NCI-H2029 treated with DMSO at 0.1 percent for 48 hours (cell line): ENCODE data around the gene ATF3.

Experiments
- DNase-seq: peaks from one replicate; lab custom pipeline; 2025; lab: John Stamatoyannopoulos, UW

The ATF3 gene, protein sequence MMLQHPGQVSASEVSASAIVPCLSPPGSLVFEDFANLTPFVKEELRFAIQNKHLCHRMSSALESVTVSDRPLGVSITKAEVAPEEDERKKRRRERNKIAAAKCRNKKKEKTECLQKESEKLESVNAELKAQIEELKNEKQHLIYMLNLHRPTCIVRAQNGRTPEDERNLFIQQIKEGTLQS

DNA sequence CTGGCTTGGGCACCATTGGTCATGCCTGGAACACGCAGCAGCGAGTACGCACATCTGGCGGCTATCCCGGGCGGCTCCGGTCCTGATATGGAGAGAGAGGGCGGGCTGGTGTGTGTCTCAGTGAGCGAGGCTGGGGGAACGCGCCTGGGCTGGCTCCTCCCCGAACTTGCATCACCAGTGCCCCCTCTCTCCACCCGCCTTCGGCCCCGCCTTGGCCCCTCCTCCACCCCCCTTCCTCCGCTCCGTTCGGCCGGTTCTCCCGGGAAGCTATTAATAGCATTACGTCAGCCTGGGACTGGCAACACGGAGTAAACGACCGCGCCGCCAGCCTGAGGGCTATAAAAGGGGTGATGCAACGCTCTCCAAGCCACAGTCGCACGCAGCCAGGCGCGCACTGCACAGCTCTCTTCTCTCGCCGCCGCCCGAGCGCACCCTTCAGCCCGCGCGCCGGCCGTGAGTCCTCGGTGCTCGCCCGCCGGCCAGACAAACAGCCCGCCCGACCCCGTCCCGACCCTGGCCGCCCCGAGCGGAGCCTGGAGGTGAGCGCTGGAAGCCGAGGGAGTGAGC, at the start of gene ATF3:
ATF3 (plus strand) TSS at position 370 of the 567 bp plus-strand sequence. CDS start 6,261 bp downstream, outside the sequence.
- peak; percentile 92 for DNase-seq

DNA sequence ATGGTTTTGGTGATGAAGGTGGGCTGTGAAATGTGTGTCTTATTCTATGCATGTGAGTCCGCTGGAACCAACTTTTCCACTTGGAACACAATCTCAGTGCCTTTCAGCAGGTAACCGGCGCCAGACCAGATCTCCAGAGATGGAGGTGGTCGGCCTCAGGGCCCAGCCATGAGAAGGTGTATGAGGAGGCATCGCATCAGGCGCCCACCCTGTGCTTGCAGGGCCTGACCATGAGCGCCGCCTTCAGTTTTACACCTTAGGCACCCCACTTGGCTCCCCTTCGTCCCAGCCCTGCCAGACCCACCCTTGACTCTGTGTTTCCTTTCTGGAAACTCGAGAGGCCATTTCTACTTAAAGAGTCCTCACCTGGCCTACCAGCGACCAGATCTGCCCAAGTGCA, 48.6 kb upstream of the ATF3 start:
- no peak for DNase-seq

DNA sequence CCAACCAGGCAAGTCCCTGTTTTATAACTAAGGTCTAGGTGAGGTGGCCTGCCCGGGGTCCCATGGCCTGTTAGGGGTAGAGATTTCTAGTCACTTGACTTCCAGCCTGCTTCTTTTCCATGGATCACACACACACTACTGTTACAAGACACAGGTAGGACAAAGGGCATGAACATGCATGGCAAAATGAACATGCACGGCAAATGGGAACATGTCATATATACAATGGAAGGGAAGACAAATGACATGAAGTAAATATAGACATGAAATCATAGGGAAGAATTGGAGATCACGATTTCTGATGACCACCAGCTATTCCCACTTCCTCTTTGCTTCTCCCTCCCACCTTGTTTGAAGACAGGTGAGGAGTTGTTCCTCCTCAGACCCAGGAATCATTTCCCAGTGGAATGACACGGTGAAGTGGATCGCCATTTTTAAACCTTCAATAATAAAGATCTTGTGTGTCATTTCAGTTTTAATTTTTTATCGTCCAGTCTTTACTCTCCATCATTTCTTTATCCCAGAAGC, 47.6 kb upstream of the ATF3 start:
- no peak for DNase-seq

DNA sequence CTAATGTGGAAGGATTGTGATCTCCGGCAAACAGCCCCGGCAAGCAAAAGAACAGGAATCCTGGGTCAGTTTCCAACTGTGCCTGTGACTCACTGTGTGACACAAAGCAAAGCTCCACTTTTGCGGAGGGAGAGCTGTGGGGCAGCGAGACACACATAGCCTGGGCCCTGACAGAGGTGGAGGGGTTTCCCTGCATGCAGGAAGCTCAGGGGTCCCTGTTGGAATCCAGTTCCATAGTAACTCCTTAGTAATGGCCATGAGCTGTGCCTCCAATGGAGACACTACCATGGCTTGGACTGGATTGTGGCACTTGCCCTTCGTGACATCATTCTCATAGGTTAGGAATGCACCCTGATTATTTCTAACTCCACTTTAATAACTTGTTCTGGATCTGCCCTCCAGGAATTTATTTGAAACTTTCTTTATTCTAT, 47.0 kb upstream of the ATF3 start:
- DNase-seq, result no peak

DNA sequence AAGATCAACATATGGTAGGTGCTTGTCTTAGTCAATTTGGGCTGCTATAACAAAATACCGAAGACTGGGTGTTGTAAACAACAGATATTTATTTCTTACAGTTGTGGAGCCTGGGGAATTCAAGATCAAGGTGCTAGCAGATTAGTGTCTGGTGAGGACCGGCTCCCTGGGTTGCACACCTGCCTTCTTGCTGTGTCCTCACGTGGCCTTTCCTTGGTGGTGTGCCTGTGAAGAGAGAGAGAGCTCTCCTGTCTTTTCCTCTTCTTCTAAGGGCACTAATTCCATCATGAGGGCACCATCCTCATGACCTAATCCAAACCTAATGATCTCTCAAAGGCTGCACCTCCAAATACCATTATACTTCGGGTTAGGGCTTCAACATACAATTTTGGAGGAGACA, 45.8 kb upstream of the ATF3 start:
- DNase-seq, result no peak

DNA sequence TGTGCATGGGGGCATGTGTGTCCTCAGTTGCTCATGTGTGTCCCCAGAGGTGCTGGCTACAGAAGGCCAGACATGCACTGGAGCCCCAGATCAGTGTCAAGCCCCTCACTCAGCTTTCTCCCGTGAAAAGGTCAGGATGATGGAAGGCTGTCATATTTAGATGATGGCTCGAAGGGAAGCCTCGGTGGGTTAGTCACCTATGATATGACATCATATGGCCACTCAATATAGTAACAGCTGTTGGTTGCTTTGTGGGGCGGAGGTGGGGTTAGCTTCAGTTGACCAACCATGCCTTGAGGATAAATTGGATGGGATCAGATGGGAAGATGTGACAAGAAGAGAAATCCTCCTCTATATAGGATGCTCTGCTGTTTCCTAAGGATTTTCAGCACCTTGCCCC, 43.5 kb upstream of the ATF3 start:
- no peak for DNase-seq

DNA sequence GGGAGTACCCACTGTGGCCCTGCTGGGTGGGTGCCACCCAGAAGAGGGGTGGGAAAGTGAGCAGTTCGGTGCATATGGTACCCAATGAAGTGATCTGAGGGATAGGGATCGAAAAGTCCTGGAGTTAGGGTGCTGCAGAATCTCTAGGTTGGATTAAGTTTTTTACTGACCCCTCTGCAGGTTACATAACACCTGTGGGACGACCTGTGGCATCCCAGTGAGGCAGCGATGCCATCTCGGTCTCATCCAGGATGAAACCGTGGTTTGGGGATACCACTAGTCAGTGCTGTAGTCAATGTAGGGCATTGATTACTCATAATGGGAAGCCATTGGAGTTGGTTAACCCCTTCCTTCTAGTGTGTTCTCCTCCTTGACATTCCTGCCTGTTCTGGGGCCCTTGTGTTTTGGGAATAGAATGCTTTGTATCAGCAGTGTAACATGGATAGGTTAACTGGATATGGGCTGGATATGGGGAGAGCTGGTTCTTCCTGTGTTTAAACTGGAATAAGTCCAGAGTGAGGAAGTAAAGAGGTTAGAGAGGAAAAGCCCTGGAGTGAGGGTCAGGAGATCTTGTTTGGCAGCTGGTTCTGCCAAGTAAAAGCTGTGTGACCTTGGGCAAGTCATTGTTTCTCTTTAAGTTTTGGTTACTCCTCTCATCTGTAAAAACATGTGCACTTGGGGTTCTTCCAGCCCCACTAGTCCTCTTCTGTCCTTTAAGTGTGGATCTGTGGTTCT, 42.8 kb upstream of the ATF3 start:
- DNase-seq, result peak; percentile 6

DNA sequence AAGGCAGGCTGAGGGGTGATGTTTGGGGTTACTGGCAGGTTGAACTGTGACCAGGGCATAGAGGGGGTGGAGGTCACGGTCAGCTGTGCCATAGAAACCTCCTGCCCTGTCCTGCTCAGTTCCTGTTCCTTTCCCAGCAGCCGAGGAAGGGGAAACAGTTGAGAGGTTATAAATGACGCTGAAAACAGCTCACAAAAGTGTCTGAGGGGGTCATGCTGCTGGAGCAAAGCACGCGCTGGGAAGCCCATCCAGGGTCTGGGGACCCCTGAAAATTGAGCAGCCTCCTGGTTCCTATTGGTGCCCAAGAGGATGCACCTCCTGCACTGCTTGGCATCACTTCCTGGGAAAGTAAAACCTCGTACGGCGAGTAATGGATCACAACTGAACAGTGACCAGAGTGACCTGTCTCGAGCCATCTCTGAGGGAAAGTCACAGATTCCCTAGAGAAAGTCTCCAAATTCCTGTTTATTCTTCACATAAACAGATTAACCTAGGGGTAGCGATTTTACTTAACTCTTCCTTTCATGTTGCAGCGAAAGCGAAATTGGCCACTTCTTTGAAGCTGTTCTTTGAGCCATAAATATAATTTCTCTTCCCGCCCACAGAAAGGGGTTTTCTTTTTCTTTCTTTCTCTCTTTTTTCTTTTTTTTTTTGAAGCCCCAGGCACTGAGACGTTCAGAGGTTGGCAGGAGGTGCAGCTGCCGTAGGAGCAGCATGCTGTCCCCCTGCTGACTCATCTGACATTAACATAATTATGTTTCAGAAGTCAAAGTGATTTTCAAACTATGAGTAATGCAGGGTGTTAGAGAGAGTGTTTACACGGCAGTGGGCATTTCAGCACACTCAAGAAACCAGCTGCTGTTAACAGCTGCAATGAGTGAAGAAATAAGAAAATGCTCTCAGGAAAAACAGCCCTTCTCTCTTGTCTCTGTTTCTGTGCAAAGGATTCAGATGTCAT, 41.8 kb upstream of the ATF3 start:
- DNase-seq, result peak; percentile 7

DNA sequence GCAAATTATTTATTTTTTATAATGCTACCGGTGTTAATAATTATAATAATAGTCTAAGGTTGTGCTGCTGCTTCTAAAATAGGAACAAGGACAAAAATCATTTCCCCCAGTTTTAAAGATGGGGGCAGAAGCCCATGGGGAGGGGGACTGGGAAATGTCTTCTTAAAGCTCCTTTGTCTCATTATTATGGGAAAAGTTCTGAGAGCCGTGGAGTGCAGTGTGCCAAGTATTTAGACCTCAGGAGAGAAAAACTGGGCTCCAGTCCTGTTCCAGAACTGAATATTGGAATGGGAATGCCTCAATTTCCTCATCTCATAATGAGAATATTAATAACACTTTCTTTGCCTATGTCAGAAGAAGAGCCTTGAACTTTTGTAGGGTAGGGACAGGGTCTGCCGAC, 40.9 kb upstream of the ATF3 start:
- DNase-seq, result no peak

DNA sequence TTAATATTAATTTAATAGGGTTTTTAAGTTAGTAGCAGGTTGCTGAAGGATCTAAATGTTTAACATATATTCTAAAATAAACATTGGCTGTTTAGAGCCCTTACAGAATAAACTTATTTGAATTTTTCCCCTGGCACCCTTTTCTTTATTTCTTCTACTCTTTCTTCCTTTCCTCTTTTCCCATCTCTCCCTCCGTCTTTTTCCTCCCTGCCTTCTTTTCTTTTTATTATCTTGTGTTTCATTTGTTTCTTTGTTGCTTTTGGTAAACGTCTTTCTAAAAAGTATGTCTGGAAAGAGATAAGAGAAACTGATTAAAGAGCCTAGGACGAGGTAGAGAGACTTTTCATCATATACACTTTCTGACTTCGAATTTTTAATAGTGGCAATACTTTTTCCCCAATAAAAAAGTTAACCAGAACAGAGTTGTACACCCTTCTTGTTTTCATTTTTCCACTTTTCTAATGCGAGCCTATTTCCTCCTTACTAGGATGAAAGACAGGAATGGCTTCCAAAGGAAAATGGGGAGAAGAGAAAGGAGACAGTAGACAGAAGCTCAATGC, 39.5 kb upstream of the ATF3 start:
- DNase-seq, result no peak

DNA sequence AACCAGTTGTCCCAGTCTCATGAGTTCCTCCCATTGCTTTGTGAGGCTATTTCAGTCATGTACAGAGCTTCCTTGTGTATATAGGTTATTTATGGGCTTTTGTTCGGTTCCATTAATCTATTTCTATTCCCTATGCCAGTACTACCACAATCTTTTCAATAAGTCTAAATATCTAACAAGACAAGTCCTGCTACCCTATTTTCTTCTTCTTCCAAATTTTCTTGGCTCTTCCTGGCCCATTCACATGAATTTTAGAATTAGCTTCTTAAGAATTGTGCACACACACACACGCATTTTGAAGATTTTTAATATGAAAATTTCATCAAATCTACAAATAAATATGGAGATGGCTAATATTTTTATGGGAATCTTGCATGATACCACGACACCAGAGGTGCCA, 33.8 kb upstream of the ATF3 start:
- no peak for DNase-seq

DNA sequence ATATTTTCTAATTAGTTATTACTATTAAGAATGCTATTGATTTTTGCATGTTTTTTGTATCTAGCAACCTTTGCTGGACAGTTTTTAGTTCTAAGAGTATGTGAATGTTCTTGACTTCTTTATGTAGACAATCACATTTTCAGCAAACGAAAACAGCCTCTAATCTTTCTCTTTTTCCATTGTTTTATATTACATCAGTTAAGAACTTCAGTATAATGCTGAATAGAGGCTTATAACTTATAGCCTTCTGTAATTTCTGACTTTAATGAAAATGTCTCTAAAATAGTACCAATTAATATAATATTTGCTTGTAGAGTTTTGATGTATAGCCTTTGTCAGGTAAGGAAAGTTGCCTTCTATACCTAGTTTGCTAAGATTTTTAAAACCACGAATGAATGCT, 33.2 kb upstream of the ATF3 start:
- no peak for DNase-seq

DNA sequence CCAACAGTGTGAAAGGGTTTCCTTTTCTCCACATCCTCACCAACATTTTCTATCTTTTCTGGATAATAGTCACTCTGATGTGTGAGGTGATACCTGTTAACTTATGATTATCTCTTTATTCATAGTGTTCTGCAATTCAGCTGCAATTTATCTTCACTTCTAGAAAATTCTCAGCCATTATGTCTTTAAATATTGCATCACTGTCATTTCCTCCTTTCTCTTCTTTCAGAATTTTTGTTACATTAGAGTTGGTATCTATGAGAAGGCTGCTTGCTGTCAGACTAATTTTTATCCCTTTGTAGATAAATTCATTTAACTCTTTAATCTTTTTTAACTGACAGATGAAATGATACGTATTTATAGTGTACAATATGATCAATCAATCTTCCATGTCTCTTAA, 30.5 kb upstream of the ATF3 start:
- DNase-seq, result no peak

DNA sequence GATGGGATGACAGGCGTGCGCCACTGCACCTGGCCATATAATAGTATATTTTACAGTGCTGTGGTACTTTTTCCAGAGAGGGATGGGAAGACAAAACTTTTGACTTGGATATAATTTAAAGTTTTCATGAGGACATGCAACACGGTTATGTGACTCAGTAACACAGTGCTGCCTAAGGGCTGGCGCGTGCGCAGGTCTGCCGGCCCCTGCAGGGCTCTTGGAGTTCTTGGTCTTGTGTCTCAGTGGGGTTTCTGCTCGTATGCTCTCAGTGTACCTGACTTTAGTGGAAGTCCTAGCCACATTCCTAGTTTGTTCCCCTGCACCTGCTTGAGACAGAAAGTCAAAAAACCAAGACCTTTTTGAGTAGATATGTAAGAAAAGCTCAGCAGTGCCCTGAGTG, 27.5 kb upstream of the ATF3 start:
- no peak for DNase-seq

DNA sequence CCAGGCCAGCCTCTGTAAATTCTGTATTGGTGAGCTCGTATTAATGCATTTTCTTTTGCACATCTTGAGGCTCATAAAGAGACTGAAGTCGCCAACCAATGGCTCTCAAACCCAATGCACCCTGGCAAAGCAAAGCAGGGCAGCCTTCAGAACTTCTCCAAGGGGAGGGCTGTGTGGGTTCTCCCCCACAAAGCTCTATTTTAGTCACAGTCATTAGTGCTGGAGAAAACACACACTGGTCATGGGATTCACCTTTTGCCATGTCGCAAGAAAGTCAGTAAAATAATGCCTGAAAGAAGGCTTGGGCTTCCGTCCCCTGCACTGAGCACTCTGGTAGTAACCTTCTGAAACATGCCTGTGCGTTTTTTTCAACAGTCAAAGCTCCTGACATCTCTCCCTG, 26.3 kb upstream of the ATF3 start:
- no peak for DNase-seq

DNA sequence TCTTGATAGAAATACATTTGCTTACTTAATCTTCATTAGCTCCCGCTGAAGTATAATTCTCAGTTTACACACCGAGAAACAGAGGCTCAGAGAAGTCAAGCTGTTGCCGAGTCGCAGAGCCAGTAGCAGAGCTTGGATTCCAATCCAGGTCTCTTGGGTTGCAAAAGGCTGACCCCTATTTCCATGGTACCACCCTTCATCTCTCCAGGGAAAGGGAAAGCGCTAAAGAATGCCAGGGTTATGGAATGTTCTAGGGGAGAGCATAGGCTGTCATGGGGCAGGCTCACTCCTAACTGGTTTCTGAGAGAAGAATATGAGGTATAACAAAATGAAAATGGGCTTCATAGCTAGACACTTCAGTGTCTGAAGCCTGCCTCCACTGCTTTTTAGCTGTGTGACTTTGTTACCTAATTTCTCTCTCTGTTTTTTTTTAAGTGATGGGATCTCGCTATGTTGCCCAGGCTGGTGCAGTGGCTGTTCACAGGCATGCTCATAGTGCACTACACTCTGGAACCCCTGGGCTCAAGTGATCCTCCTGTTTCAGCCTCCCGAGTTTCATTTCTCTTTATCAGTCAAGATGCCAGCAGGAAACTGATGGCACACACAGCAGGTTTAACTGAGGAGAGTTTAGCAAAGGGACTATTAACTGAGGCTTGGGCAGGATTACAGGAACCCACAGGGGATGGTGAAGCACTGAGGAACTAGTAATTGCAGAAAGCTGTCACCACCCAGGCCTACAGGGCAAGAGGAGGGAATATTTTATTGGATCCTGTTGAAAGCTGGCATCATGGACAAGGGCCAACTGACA, 25.5 kb upstream of the ATF3 start:
- DNase-seq, result no peak

DNA sequence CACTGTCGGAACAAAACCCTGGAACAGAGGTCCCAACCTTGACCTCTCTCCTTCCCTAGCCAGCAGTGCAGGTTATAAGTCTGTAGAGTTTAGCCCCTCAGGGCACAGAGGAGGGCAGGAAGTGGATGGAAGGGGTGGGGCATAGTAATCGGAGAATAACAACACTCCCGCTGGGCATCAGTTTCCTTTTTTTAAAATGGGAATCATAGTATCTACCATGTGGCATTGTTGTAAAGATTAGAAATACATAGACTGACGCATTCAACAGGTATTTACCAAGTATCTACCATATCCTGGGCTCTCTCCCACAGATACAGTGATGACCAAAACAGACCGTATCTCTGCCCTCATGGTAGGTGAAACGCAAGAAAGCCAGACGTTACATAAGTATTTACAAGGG, 24.9 kb upstream of the ATF3 start:
- DNase-seq, result no peak

DNA sequence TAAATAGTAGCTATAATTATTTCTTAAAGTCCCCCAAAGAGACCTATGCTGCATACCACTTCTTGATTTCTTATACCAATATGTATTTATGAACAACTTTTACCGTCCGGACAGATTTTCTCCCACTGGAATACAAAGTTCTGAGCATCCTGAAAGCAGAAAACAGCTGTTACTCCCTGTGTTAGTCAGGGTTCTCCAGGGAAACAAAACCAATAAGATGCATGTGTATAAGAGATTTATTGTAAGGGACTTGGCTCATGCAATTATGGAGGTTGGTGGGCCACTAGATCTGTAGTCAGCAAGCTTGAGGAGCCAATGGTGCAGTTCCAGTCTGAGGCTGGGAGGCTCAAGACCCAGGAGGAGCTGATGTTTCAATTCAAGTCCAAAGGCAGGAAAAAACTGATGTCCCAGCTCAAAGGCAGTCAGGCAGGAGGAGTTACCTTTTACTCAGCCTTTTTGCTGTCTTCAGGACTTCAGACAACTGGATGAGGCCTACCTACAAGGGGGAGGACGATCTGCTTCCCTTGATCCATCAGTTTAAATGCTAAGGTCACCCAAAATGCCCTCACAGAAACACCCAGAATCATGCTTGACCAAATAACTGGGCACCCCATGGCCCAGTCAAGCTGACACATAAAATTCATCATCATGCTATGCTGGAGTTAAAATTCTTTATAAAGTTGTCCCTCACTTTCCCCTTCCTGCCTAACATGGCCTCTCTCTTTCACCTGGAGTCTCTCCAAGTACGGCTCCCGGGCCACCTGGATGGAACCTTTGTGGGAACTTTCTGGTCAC, 24.3 kb upstream of the ATF3 start:
- no peak for DNase-seq

DNA sequence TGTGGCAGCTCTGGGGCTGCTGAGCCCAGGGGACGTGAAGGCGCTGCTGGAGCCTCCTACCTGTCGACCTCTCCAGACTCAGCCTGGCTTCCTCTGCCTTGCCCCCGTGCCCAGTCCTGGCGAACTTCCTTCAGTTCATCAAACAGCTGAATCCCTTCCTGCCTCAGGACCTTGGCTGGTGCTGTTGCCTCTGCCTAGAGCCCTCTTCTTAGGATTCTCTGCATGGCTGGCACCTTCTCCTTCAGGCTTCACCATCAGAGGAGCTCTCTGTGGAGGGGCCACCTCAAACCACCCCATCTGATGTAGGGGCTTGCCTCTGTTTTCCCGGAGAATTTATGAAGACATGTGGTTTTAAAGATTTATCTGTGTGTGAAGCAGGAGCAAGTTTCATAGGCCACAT, 23.4 kb upstream of the ATF3 start:
- no peak for DNase-seq
